Frontal cortex (tissue), 4 donors: ENCODE measurements around the gene MUC5AC. TPM values are rescaled to one million over a fixed set of nuclear protein-coding genes. Genes with fewer than 3 reads are reported as not detected.
"Not testable (repeated sequence)": the region's sequence is repeated elsewhere in the genome, so short reads cannot be mapped to it uniquely, and the experiment has no call there.

Experiments used
- DNase-seq, 2 donors: peaks; one replicate each; pipeline ENCODE4 v3.0.0; 2012; ENCODE audit warnings: low spot score in 2 of 2
- FAIRE-seq: peaks from 2 replicates; lab custom pipeline; 2012; peaks lifted over from hg19 to GRCh38; lab: Jason Lieb, UNC
- total RNA-seq: library from RNA; depleted of rRNA; stranded (reverse); fragments of >200 nt; gene quantifications from one replicate; pipeline ENCODE4 v1.2.3, GENCODE V29; 2014
- donor health status: control.
- donor health status: control.
- donor health status: control.

Gene MUC5AC
- total RNA-seq, 1 donor from 2014 or later, result not detected

DNA sequence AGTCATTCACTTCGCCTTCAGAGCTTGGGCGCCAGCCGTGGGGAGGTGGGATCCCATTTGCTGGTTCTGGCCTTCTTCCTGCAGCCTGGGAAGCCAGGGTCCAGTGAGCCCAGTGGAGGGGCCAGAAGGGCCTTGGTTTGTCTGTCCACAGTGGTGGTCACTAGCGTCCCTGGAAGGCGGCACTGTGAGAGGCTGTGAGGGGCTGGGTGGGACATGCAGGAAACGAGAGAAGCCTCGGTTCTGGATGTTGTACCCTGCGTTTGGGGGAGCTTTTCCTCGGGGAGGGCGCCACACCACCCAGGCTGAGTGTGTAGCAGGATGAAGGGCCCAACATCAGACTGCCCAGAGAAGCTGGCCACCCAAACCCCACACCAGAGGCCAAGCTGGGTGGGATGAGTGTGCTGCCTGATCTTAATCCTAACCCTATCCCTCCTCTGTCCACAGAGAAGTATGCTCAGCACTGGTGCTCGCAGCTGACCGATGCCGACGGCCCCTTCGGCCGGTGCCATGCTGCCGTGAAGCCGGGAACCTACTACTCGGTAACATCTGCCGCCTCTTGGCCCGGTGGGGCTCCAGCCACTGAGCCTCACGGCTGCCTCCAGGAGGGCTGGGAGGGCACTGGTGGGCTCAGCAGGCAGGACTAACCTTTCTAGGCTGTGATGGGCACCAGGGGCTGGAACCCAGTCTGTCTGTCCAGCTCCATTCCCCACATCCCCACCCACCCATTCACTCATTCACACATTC lies 14.4 kb downstream of the MUC5AC start:
- FAIRE-seq (no peak), DNase-seq (no peak)

DNA sequence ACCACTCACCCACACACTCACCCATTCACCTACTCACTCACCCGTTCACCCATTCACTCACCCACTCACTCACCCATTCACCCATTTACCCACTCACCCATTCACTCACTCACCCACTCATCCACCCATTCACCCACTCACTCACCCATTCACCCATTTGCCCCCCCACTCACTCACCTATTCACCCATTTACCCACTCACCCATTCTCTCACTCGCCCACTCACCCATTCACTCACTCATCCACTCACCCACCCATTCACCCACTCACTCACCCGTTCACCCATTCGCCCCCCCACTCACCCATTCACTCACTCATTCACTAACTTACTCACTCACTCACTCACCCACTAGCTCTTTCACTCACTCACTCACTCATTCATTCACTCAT lies 15.0 kb downstream of the MUC5AC start:
- FAIRE-seq, result no peak
- DNase-seq, result no peak

DNA sequence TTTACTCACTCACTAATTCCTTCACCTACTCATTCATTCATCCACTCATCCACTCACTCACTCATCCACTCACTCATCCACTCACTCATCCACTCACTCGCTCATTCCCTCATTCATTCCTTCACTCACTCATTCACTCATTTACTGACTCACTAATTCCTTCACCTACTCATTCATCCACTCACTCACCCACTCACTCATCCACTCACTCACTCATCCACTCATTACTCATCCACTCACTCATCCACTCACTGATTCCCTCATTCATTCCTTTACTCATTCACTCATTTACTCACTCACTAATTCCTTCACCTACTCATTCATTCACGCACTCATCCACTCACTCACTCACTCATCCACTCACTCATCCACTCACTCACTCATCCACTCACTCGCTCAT lies 15.6 kb downstream of the MUC5AC start:
- not testable (repeated sequence) for FAIRE-seq, DNase-seq

DNA sequence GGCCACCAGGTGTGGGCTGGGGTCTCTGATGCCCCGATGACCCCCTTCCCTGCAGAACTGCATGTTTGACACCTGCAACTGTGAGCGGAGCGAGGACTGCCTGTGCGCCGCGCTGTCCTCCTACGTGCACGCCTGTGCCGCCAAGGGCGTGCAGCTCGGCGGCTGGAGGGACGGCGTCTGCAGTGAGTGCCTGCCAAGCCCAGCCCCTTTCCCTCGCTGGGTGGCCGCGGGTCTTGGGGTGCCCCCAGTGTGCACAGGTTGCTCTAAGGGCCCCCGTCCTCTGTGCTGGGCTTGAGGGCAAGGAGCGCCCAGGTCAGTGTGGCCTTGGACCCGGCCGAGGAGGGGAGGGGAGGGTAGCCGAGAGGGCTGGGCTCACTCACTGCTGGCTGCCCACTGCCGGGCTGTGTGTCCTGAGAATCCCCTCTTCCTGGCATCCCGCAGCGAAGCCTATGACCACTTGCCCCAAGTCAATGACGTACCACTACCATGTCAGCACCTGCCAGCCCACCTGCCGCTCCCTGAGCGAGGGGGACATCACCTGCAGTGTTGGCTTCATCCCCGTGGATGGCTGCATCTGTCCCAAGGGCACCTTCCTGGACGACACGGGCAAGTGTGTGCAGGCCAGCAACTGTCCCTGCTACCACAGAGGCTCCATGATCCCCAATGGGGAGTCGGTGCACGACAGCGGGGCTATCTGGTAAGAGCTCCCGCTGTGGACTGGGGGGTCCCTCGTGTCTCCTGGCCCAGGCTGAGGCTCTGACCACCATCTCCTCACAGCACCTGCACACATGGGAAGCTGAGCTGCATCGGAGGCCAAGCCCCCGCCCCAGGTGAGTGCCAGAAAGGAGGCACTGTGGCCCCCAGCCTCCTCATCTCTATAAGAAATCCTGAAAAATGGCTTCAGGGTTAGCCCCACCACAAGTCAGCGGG lies 17.0 kb downstream of the MUC5AC start:
- FAIRE-seq (no peak), DNase-seq (no peak)

DNA sequence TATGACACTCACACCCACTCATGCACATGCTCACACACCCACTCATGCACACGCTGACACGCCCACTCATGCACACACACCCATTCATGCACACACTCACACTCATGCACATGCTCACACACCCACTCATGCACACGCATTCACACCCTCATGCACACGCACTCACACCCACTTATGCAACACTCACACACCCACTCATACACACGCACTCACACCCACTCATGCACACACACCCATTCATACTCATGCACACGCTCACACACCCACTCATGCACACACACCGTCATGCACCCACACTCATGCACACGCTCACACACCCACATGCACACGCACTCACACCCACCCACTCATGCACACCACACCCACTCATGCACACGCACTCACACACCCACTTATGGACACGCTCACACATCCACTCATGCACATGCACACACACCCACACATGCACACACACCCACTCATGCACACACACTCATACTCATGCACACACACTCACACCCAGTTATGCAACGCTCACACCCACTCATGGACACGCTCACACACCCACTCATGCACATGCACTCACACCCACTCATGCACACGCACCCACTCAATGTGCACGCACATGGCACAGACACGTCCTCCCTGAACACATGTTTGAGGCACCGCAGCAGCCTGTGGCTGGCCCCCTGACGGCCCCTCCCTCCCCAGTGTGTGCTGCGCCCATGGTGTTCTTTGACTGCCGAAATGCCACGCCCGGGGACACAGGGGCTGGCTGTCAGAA lies 17.9 kb downstream of the MUC5AC start:
- no peak for FAIRE-seq

DNA sequence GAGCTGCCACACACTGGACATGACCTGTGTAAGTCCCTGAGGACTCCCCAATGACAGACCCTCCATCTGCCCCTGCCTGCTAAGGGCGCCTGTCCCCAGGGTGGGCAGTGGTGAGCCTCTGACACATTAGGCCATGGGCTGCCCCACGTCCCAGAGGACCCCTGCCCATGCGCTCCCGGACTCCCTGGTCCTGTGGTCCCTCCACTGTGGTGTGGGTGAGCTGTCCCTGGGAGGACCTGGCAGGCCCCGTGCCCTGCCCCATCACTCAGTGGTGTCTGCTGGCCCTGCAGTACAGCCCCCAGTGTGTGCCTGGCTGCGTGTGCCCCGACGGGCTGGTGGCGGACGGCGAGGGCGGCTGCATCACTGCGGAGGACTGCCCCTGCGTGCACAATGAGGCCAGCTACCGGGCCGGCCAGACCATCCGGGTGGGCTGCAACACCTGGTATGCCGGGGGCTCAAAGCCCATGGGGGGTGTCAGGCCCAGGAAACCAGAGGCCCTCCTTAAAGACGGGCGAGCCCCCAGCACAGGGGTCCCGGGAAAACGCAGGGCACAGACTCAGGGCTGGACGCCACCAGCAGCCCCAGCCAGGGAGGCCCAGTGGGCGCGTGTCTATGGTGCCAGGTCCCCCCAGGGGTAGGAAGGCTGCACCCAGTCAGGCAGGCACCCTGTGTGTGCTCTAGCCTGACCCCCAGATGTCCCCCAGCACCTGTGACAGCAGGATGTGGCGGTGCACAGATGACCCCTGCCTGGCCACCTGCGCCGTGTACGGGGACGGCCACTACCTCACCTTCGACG lies 18.7 kb downstream of the MUC5AC start:
- DNase-seq (no peak), FAIRE-seq (no peak)

More for the DNA sequence above, 17.9 kb downstream of the MUC5AC start:
- DNase-seq, result no peak

DNA sequence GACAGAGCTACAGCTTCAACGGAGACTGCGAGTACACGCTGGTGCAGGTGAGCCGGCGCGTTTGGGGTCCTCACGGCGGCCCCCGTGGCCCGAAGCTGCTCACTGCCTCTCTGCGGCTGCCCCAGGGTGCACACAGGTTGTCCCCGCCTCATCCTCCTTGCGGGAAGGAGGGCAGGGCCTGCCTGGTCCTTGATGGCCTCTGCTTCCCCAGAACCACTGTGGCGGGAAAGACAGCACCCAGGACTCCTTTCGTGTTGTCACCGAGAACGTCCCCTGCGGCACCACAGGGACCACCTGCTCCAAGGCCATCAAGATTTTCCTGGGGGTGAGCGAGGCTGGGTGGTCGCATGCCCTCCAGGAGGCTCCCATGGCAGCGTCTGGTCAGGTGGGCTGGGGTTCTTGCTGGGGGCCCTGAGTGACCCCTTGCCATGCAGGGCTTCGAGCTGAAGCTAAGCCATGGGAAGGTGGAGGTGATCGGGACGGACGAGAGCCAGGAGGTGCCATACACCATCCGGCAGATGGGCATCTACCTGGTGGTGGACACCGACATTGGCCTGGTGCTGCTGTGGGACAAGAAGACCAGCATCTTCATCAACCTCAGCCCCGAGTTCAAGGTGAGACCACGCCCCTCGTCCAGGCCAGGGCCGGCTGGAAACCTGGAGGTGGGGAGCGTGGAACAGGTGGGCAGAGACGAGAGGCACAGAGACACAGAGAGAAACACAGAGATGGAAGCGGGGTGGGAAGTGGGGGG lies 19.4 kb downstream of the MUC5AC start:
- DNase-seq, result no peak
- no peak for FAIRE-seq

DNA sequence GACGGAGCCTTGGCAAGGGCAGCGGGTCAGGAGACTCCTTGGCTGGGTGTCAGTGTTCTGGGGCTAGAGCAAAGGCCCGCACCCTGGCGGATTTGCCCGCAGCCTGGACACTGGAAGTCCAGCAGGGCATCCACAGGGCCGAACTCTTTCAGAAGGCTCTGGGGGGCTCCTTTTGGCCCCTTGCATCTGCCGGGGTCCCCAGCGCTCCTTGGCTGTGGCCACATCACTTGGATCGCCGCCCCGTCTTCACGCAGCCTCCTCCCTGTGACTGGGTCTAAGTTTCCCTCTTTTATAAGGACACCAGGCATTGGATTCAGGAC lies 20.0 kb downstream of the MUC5AC start:
- DNase-seq (no peak), FAIRE-seq (no peak)

DNA sequence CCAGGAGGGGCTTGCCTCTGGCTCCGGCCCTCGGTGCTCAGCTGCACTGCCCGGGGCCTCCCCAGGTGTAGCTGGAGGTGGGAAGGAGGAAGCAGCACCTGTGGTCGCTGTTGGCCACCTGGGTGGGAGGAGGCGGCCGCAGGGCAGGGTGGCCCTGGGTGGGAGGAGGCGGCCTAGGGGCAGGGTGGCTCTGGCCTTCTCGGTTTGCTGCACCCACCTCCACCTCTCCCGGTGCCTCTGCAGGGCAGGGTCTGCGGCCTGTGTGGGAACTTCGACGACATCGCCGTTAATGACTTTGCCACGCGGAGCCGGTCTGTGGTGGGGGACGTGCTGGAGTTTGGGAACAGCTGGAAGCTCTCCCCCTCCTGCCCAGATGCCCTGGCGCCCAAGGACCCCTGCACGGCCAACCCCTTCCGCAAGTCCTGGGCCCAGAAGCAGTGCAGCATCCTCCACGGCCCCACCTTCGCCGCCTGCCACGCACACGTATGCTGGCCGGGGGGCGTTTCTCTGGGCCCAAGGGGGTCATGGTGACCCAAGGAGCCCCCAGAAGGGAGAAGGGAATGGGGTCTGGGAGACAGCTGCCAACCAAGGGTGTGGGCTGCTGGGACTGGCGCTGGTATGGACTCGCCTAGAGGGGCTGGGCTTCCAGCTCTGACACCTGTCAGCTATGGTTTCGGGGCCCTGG lies 20.6 kb downstream of the MUC5AC start:
- no peak for FAIRE-seq
- no peak for DNase-seq

DNA sequence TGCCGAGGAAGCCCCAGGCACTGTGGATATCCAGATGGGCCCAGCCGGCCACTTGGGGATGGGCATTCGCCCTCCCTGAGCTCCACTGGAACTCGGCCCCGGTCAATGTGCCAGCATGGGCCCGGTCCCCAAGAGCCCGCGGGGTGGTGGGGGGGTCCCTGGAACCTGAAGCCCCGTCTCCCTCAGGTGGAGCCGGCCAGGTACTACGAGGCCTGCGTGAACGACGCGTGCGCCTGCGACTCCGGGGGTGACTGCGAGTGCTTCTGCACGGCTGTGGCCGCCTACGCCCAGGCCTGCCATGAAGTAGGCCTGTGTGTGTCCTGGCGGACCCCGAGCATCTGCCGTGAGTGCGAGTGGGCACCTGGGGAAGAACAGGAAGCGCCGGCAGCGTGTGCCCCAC lies 21.2 kb downstream of the MUC5AC start:
- no peak for DNase-seq
- no peak for FAIRE-seq

DNA sequence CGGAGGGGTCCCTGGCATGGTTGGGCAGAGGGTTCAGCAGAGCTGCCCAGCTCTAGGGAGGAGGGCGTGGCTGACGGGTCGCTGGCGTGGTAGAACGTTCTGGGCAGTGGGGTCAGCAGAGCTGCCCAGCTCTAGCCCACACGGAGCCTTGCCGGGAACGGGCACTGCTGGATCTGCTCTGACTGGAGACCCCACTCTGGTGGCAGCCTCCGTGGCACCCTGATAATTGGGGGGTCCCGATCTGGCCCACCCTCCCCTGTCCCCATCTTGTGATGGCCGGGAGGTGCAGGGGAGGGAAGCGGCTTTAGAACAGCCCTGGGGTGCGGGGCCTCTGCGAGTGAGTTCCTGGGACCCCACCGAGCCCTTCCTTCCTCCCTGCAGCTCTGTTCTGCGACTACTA lies 21.9 kb downstream of the MUC5AC start:
- FAIRE-seq (no peak), DNase-seq (no peak)

DNA sequence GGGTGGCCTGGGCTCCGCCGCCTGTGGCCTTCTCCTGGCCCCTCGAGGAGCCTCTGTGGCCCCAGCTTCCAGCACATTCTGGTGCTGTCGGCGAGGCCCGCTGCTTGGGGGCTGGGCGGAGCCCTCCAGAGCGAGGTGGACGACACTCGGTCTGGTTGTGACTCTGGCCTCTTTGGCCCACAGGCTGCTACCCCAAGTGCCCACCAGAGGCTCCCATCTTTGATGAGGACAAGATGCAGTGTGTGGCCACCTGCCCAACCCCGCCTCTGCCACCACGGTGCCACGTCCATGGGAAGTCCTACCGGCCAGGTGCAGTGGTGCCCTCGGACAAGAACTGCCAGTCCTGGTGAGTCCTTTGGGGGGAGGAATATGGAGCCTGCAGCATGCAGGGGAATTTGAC lies 22.4 kb downstream of the MUC5AC start:
- no peak for FAIRE-seq
- DNase-seq, result no peak

DNA sequence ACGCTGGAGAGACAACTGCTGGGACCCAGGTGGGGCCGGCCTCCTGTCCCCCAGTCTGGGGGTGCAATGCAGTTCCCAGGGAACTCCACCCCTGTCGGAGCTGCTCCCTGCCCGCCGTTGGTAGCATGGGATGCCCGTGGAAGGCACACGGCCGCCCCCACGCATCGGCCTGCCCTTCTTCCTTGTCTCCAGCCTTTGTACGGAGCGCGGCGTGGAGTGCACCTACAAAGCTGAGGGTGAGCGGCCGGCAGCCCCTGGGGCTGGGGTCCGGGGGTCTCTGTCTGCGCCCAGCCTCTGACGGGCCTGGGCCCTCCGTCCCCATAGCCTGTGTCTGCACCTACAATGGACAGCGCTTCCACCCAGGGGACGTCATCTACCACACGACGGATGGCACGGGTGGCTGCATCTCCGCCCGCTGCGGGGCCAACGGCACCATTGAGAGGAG lies 23.2 kb downstream of the MUC5AC start:
- FAIRE-seq (no peak), DNase-seq (no peak)

DNA sequence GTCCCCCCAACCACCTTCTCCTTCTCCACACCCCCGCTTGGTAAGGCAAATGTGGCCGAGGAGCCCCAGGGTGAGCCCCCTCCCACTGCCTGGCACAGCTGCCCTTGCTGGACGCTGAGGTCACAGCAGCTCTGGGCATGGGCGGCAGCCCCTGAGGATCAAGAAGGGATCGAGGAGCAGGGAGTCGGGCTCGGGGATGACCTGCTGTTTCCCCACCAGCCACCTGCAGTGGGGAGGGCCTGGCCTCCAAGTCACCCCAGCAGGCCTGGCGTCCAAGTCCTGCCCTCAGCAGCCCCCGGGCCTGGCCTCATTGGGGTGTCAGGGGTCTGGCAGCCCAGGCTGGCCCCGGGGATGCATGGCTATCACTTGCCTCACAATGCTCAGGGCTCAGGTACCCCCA lies 23.7 kb downstream of the MUC5AC start:
- no peak for DNase-seq
- FAIRE-seq, result no peak

DNA sequence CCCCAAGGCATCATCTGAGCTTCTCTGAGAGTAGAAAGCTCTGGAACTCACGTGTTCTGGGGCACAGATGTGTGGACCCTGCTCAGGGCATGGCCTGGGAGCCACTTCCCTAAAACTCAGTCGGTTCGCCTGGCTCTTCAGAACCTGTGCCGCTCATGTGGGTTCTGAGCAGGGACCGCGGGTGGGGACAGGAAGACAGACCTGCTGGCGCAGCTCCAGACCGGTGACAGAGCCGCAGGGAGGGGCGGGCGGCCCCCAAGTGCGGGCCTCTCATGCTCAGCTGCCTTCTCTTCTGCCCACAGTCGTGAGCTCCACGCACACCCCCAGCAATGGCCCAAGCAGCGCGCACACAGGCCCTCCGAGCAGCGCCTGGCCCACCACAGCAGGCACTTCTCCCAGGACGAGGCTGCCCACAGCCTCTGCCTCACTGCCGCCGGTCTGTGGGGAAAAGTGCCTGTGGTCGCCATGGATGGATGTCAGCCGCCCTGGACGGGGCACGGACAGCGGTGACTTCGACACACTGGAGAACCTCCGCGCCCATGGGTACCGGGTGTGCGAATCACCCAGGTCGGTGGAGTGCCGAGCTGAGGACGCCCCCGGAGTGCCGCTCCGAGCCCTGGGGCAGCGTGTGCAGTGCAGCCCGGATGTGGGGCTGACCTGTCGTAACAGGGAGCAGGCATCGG lies 24.2 kb downstream of the MUC5AC start:
- no peak for DNase-seq
- FAIRE-seq, result no peak

DNA sequence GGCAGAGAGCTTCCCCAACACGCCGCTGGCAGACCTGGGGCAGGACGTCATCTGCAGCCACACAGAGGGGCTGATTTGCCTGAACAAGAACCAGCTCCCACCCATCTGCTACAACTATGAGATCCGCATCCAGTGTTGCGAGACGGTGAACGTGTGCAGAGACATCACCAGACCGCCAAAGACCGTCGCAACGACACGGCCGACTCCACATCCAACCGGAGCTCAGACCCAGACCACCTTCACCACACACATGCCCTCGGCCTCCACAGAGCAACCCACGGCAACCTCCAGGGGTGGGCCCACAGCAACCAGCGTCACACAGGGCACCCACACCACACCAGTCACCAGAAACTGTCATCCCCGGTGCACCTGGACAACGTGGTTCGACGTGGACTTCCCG lies 26.4 kb downstream of the MUC5AC start:
- FAIRE-seq, DNase-seq: not testable (repeated sequence)

DNA sequence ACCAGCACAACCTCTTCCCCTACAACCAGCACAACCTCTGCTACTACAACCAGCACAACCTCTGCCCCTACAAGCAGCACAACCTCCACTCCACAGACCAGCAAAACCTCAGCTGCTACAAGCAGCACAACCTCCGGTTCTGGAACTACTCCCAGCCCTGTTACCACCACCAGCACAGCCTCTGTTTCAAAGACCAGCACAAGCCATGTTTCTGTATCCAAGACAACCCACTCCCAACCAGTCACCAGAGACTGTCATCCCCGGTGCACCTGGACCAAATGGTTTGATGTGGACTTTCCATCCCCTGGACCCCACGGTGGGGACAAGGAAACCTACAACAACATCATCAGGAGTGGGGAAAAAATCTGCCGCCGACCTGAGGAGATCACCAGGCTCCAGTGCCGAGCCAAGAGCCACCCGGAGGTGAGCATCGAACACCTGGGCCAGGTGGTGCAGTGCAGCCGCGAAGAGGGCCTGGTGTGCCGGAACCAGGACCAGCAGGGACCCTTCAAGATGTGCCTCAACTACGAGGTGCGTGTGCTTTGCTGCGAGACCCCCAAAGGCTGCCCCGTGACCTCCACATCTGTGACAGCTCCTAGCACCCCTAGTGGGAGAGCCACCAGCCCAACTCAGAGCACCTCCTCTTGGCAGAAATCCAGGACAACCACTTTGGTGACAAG lies 30.8 kb downstream of the MUC5AC start:
- not testable (repeated sequence) for FAIRE-seq

More for the DNA sequence above, 30.8 kb downstream of the MUC5AC start:
- DNase-seq, result not testable (repeated sequence)
